PFSK-1 (cell line): ENCODE data around the gene NR1I2.

ENCODE experiments used
- FOXP2 ChIP-seq: optimal IDR thresholded peaks from 2 replicates; pipeline ENCODE3; 2011; ENCODE audit warnings: borderline replicate concordance, control low read depth, inconsistent platforms; ENCODE audit not compliant: insufficient read depth; ENCODE audit errors: extremely low read length, extremely low read depth
- POLR2AphosphoS5 ChIP-seq: IDR thresholded peaks from 2 replicates; pipeline ENCODE4 v1.6.1; 2012; ENCODE audit warnings: low read depth, mild to moderate bottlenecking, control low read depth, low read length, moderate library complexity
- REST ChIP-seq, 2 experiments: IDR thresholded peaks; 2 replicates each; pipeline versions ENCODE4 v1.6.1 to v1.8.0; 2011 to 2012; ENCODE audit warnings: low read depth in 2 of 2, low read length in 2 of 2, control low read depth in 1 of 2, inconsistent platforms in 1 of 2, mild to moderate bottlenecking in 1 of 2, moderate library complexity in 1 of 2; ENCODE audit not compliant: insufficient read depth in 1 of 2
- SIN3A ChIP-seq: IDR thresholded peaks from 2 replicates; pipeline ENCODE4 v1.6.1; 2012; ENCODE audit warnings: mild to moderate bottlenecking, low read length, moderate library complexity, borderline replicate concordance; ENCODE audit not compliant: insufficient read depth
- TAF1 ChIP-seq: IDR thresholded peaks from 2 replicates; pipeline ENCODE4 v1.6.1; 2012; ENCODE audit warnings: low read length, control low read depth, borderline replicate concordance; ENCODE audit not compliant: insufficient read depth

Gene NR1I2

GRCh38 chr3:119783883-119784282 is 2.0 kb downstream of the NR1I2 start:
- TF ChIP-seq REST (IDR thresholded peaks at IDR 0.05; ENCODE audit: insufficient read depth in 1 of 2, low read depth in 2 of 2, low read length in 2 of 2) = no peak
- no peak for TF ChIP-seq POLR2AphosphoS5
- TF ChIP-seq SIN3A = no peak
- no peak for TF ChIP-seq TAF1

- TF ChIP-seq SIN3A (no peak), REST (IDR thresholded peaks at IDR 0.05; ENCODE audit: insufficient read depth in 1 of 2, low read depth in 2 of 2, low read length in 2 of 2) (no peak), TAF1 (no peak), FOXP2 (no peak), POLR2AphosphoS5 (no peak)
Measured at GRCh38 chr3:119786409-119786808, 4.5 kb downstream of the NR1I2 start.

- TF ChIP-seq TAF1 (no peak), SIN3A (no peak), REST (IDR thresholded peaks at IDR 0.05; ENCODE audit: insufficient read depth in 1 of 2, low read depth in 2 of 2, low read length in 2 of 2) (no peak), POLR2AphosphoS5 (no peak), FOXP2 (no peak)
Measured at GRCh38 chr3:119790369-119790768, 8.5 kb downstream of the NR1I2 start.

- TF ChIP-seq POLR2AphosphoS5 (no peak), FOXP2 (no peak), SIN3A (no peak), REST (IDR thresholded peaks at IDR 0.05; ENCODE audit: insufficient read depth in 1 of 2, low read depth in 2 of 2, low read length in 2 of 2) (no peak), TAF1 (no peak)
Measured at GRCh38 chr3:119792270-119792669, 10.4 kb downstream of the NR1I2 start.

- TF ChIP-seq TAF1 (no peak), REST (IDR thresholded peaks at IDR 0.05; ENCODE audit: insufficient read depth in 1 of 2, low read depth in 2 of 2, low read length in 2 of 2) (no peak), FOXP2 (no peak)
Measured at GRCh38 chr3:119794401-119794800, 12.5 kb downstream of the NR1I2 start.
